ENCODE measurements around the gene SLC6A6.

SLC6A6 gene

GRCh38 chr3:14366248-14366647, 36.2 kb upstream of the SLC6A6 start:
- Histone ChIP-seq H3K27me3 (ENCODE audit: control insufficient read depth in 1 of 2, insufficient read depth in 2 of 2, low read length in 2 of 2) (no peaks in the 10 kb centered on the region), H3K4me1 (ENCODE audit: insufficient read depth, low read length) (no peaks in the 10 kb centered on the region), H3K36me3 (ENCODE audit: insufficient read depth, low read length) (no peaks in the 10 kb centered on the region), H3K9me3 (ENCODE audit: low read length) (no peaks in the 10 kb centered on the region), H3K27ac (ENCODE audit: low read depth, low read length) (no peak overlapping the region), H3K9ac (ENCODE audit: low read length) (no peak overlapping the region), H3K4me3 (ENCODE audit: low read depth in 1 of 2, low read length in 2 of 2) (no peak overlapping the region)

GRCh38 chr3:14366915-14367823, 35.2 kb upstream of the SLC6A6 start:
- peaks cover 6% of the 10 kb centered on the region for H3K4me1 ChIP-seq (ENCODE audit: insufficient read depth, low read length)
- H3K9me3 ChIP-seq (ENCODE audit: low read length): no peaks in the 10 kb centered on the region
- H3K27me3 ChIP-seq (ENCODE audit: control insufficient read depth in 1 of 2, insufficient read depth in 2 of 2, low read length in 2 of 2): no peaks in the 10 kb centered on the region
- no peaks in the 10 kb centered on the region for H3K36me3 ChIP-seq (ENCODE audit: insufficient read depth, low read length)
- no peak overlapping the region for H3K4me3 ChIP-seq (ENCODE audit: low read depth in 1 of 2, low read length in 2 of 2)
- no peak overlapping the region for H3K9ac ChIP-seq (ENCODE audit: low read length)
- no peak overlapping the region for H3K27ac ChIP-seq (ENCODE audit: low read depth, low read length)

- Histone ChIP-seq H3K27me3 (ENCODE audit: control insufficient read depth in 1 of 2, insufficient read depth in 2 of 2, low read length in 2 of 2) (no peaks in the 10 kb centered on the region), H3K4me1 (ENCODE audit: insufficient read depth, low read length) (peaks cover 11% of the 10 kb centered on the region), H3K9me3 (ENCODE audit: low read length) (no peaks in the 10 kb centered on the region), H3K27ac (ENCODE audit: low read depth, low read length) (no peak overlapping the region), H3K36me3 (ENCODE audit: insufficient read depth, low read length) (no peaks in the 10 kb centered on the region), H3K9ac (ENCODE audit: low read length) (no peak overlapping the region), H3K4me3 (ENCODE audit: low read depth in 1 of 2, low read length in 2 of 2) (no peak overlapping the region)
These were observed 34.3 kb upstream of the SLC6A6 start for GRCh38 chr3:14368146-14368545.

DNA sequence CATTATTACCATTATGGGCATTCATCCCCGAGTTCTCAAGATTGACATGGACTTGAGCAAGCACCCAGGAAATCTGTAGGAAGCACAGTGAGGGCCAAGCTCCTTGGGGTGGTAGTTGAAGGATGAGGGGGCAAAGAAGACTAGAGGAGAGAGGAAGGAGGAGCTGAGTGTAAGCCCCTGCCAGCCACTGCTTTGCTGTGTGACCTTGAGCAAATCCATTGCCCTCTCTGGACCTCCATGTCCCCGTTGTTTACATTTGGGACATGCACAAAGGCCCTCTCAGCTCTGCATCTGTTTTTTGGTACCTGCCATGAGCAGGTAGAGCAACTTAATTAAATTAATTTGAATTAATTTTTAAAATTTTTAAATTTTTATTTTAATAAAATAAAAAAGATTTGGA, 33.5 kb upstream of the SLC6A6 start:
- no peak overlapping the region for H3K27ac ChIP-seq (ENCODE audit: low read depth, low read length)
- no peaks in the 10 kb centered on the region for H3K27me3 ChIP-seq (ENCODE audit: control insufficient read depth in 1 of 2, insufficient read depth in 2 of 2, low read length in 2 of 2)
- H3K36me3 ChIP-seq (ENCODE audit: insufficient read depth, low read length): no peaks in the 10 kb centered on the region
- H3K4me1 ChIP-seq (ENCODE audit: insufficient read depth, low read length): peaks cover 11% of the 10 kb centered on the region
- no peaks in the 10 kb centered on the region for H3K9me3 ChIP-seq (ENCODE audit: low read length)
- H3K9ac ChIP-seq (ENCODE audit: low read length): no peak overlapping the region
- no peak overlapping the region for H3K4me3 ChIP-seq (ENCODE audit: low read depth in 1 of 2, low read length in 2 of 2)

DNA sequence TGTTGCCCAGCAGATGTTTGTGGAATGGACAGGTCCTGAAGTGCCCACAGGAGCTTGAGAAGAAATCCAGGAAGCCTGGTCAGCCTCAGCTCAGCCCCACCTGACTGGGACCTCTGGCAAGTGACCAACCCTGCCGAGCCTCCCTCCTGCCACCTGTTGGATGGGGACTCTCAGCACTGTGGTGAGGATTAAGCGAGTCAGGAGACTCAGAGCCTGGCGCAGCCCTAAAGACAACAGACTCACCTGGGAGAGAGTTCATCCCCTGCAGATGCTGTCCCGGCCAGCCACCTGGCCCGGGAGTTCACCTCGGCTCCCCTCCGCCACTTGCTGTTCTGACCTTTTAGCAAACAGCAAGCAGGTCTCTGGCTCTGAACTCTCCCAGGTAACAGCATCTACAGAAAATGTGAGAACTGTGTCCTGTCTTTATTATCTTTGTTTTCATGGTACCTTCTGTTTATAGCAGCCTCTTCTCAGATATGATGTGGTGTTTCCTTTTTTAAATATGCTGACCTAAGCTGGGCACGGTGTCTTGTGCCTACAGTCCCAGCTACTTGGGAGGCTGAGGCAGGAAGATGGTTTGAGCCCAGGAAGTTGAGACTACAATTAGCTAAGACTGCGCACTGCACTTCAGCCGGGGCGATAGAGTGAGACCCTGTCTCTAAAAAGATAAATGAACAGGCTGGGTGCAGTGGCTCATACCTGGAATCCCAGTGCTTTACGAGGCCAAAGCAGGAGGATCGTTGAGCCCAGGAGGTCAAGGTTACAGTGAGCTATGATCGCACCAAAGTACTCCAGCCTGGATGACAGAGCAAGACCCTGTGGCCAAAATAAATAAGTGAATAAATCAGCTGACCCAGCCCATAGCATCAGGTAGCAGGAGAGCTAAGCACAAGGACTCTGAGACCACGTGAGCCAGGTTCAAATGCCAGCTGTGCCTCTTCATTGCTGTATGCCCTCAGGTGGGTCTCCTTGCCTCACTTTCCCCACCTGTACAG, 32.4 kb upstream of the SLC6A6 start:
- Histone ChIP-seq H3K4me1 (ENCODE audit: insufficient read depth, low read length) (peaks cover 11% of the 10 kb centered on the region), H3K4me3 (ENCODE audit: low read depth in 1 of 2, low read length in 2 of 2) (no peak overlapping the region), H3K27ac (ENCODE audit: low read depth, low read length) (no peak overlapping the region), H3K9ac (ENCODE audit: low read length) (no peak overlapping the region), H3K36me3 (ENCODE audit: insufficient read depth, low read length) (no peaks in the 10 kb centered on the region), H3K27me3 (ENCODE audit: control insufficient read depth in 1 of 2, insufficient read depth in 2 of 2, low read length in 2 of 2) (no peaks in the 10 kb centered on the region), H3K9me3 (ENCODE audit: low read length) (no peaks in the 10 kb centered on the region)

- no peaks in the 10 kb centered on the region for H3K9me3 ChIP-seq (ENCODE audit: low read length)
- no peak overlapping the region for H3K9ac ChIP-seq (ENCODE audit: low read length)
- peaks cover 11% of the 10 kb centered on the region for H3K4me1 ChIP-seq (ENCODE audit: insufficient read depth, low read length)
- no peaks in the 10 kb centered on the region for H3K36me3 ChIP-seq (ENCODE audit: insufficient read depth, low read length)
- no peak overlapping the region for H3K27ac ChIP-seq (ENCODE audit: low read depth, low read length)
- H3K27me3 ChIP-seq (ENCODE audit: control insufficient read depth in 1 of 2, insufficient read depth in 2 of 2, low read length in 2 of 2): no peaks in the 10 kb centered on the region
- no peak overlapping the region for H3K4me3 ChIP-seq (ENCODE audit: low read depth in 1 of 2, low read length in 2 of 2)
These were observed 31.5 kb upstream of the SLC6A6 start for GRCh38 chr3:14370720-14371572.

- H3K9ac ChIP-seq (ENCODE audit: low read length): no peak overlapping the region
- H3K36me3 ChIP-seq (ENCODE audit: insufficient read depth, low read length): no peaks in the 10 kb centered on the region
- H3K27me3 ChIP-seq (ENCODE audit: control insufficient read depth in 1 of 2, insufficient read depth in 2 of 2, low read length in 2 of 2): no peaks in the 10 kb centered on the region
- H3K27ac ChIP-seq (ENCODE audit: low read depth, low read length): no peak overlapping the region
- H3K4me1 ChIP-seq (ENCODE audit: insufficient read depth, low read length): peaks cover 11% of the 10 kb centered on the region
- H3K4me3 ChIP-seq (ENCODE audit: low read depth in 1 of 2, low read length in 2 of 2): no peak overlapping the region
- no peaks in the 10 kb centered on the region for H3K9me3 ChIP-seq (ENCODE audit: low read length)
These were observed 30.6 kb upstream of the SLC6A6 start for GRCh38 chr3:14371573-14372474.

DNA sequence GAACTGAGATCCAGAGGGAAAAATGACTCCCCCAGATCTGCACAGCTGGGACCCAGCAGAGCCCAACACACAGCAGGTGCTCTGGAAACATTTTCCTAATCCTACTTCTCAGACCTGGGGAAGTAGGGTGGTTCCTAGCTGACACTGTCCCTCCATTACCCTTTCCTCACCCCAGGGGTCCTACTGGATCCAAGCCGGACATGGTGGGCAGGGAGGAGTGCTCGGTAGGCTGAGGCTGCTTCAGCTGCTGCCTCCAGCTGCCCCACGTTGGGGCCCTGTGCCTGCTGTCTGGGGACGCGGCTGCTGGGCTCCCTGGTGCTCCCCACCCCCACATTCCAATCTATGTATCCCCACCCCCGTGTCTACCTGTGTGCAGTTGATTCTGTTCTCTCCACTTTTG, 29.8 kb upstream of the SLC6A6 start:
- Histone ChIP-seq H3K27ac (ENCODE audit: low read depth, low read length) (no peak overlapping the region), H3K36me3 (ENCODE audit: insufficient read depth, low read length) (no peaks in the 10 kb centered on the region), H3K27me3 (ENCODE audit: control insufficient read depth in 1 of 2, insufficient read depth in 2 of 2, low read length in 2 of 2) (no peaks in the 10 kb centered on the region), H3K9me3 (ENCODE audit: low read length) (no peaks in the 10 kb centered on the region), H3K4me3 (ENCODE audit: low read depth in 1 of 2, low read length in 2 of 2) (no peak overlapping the region), H3K9ac (ENCODE audit: low read length) (no peak overlapping the region), H3K4me1 (ENCODE audit: insufficient read depth, low read length) (peaks cover 11% of the 10 kb centered on the region)

- H3K27me3 ChIP-seq (ENCODE audit: control insufficient read depth in 1 of 2, insufficient read depth in 2 of 2, low read length in 2 of 2): no peaks in the 10 kb centered on the region
- H3K36me3 ChIP-seq (ENCODE audit: insufficient read depth, low read length): no peaks in the 10 kb centered on the region
- H3K4me3 ChIP-seq (ENCODE audit: low read depth in 1 of 2, low read length in 2 of 2): no peak overlapping the region
- no peak overlapping the region for H3K27ac ChIP-seq (ENCODE audit: low read depth, low read length)
- H3K9me3 ChIP-seq (ENCODE audit: low read length): no peaks in the 10 kb centered on the region
- no peak overlapping the region for H3K9ac ChIP-seq (ENCODE audit: low read length)
- peaks cover 11% of the 10 kb centered on the region for H3K4me1 ChIP-seq (ENCODE audit: insufficient read depth, low read length)
These were observed 28.5 kb upstream of the SLC6A6 start for GRCh38 chr3:14373753-14374376.

- Histone ChIP-seq H3K4me1 (ENCODE audit: insufficient read depth, low read length) (peaks cover 11% of the 10 kb centered on the region), H3K9ac (ENCODE audit: low read length) (no peak overlapping the region), H3K27me3 (ENCODE audit: control insufficient read depth in 1 of 2, insufficient read depth in 2 of 2, low read length in 2 of 2) (no peaks in the 10 kb centered on the region), H3K4me3 (ENCODE audit: low read depth in 1 of 2, low read length in 2 of 2) (no peak overlapping the region), H3K9me3 (ENCODE audit: low read length) (no peaks in the 10 kb centered on the region), H3K27ac (ENCODE audit: low read depth, low read length) (no peak overlapping the region), H3K36me3 (ENCODE audit: insufficient read depth, low read length) (no peaks in the 10 kb centered on the region)
These were observed 27.9 kb upstream of the SLC6A6 start for GRCh38 chr3:14374444-14374883.

Data from muscle layer of colon (tissue), 2 donors.